HFFc6 (cell line): ENCODE results near the gene USP24. TPM values are rescaled to one million over a fixed set of nuclear protein-coding genes. Genes with fewer than 3 reads are reported as not detected.

Source experiments
- DNase-seq: peaks from one replicate; pipeline ENCODE4 v3.0.0-alpha.2; 2018
- H3K27ac Mint-ChIP-seq: 2 replicates; pipeline ENCODE4 v1.8.0; 2020; ENCODE audit warnings: mild to moderate bottlenecking, mixed read lengths
- H3K27me3 Mint-ChIP-seq: 2 replicates; pipeline ENCODE4 v1.8.0; 2021; ENCODE audit warnings: mild to moderate bottlenecking, moderate library complexity, mixed read lengths; ENCODE audit not compliant: insufficient read depth
- H3K36me3 Mint-ChIP-seq: 2 replicates; pipeline ENCODE4 v1.8.0; 2021; ENCODE audit warnings: low read depth, mixed read lengths
- H3K4me1 Mint-ChIP-seq: 2 replicates; pipeline ENCODE4 v1.8.0; 2020; ENCODE audit warnings: low read depth, mixed read lengths
- H3K4me3 Mint-ChIP-seq: 2 replicates; pipeline ENCODE4 v1.8.0; 2020; ENCODE audit warnings: mild to moderate bottlenecking, moderate library complexity, mixed read lengths
- H3K9me3 Mint-ChIP-seq: 2 replicates; pipeline ENCODE4 v1.8.0; 2020; ENCODE audit warnings: mild to moderate bottlenecking, mixed read lengths
- CTCF ChIP-seq: fragments of 200-600 bp; sonication (generic); IDR thresholded peaks from 2 replicates; pipeline ENCODE4 v1.5.0; 2021; ENCODE audit warnings: antibody characterized with exemption, mild to moderate bottlenecking
- total RNA-seq, 6 experiments: library from RNA; stranded (reverse); fragmentation: NEBNext Ultra II Directional; extraction: Animal tissue kit (Norgen Biotek cat#: 25700); gene quantifications; 2 replicates in 1 of 6; 3 replicates in 5 of 6; pipeline ENCODE4 v1.2.3, GENCODE V29; 2021

The USP24 gene
- total RNA-seq, 6 experiments from 2014 or later, result 22.5 to 27.8 (median 25.0) TPM

GRCh38 chr1:55155522-55155921 is 59.6 kb downstream of the USP24 start:
- Mint-ChIP-seq H3K27ac (peak overlapping the region; percentile 60), H3K4me3 (no peak overlapping the region), H3K27me3 (no peaks in the 10 kb centered on the region; the same call in 1 of the 2 replicates), H3K4me1 (peaks cover 23% of the 10 kb centered on the region), H3K9me3 (no peaks in the 10 kb centered on the region), H3K36me3 (peaks cover 23% of the 10 kb centered on the region)
- DNase-seq, result no peak
- TF ChIP-seq CTCF, result no peak

GRCh38 chr1:55154616-55155015 is 60.5 kb downstream of the USP24 start:
- Mint-ChIP-seq H3K9me3 (no peaks in the 10 kb centered on the region), H3K36me3 (peaks cover 23% of the 10 kb centered on the region), H3K27me3 (no peaks in the 10 kb centered on the region; the same call in 1 of the 2 replicates), H3K4me3 (no peak overlapping the region), H3K27ac (no peak overlapping the region), H3K4me1 (peaks cover 23% of the 10 kb centered on the region)
- TF ChIP-seq CTCF, result no peak
- DNase-seq, result no peak

- no peak overlapping the region for H3K27ac Mint-ChIP-seq
- peaks cover 23% of the 10 kb centered on the region for H3K36me3 Mint-ChIP-seq
- TF ChIP-seq CTCF, result no peak
- no peaks in the 10 kb centered on the region for H3K9me3 Mint-ChIP-seq
- no peaks in the 10 kb centered on the region; the same call in 1 of the 2 replicates for H3K27me3 Mint-ChIP-seq
- peaks cover 21% of the 10 kb centered on the region for H3K4me1 Mint-ChIP-seq
- no peak for DNase-seq
- H3K4me3 Mint-ChIP-seq, result no peak overlapping the region
Observed at GRCh38 chr1:55153031-55153430, 62.1 kb downstream of the USP24 start.

- no peak for TF ChIP-seq CTCF
- Mint-ChIP-seq H3K36me3 (peaks cover 19% of the 10 kb centered on the region), H3K27ac (peak overlapping the region; percentile 30; the same call in 1 of the 2 replicates), H3K4me1 (peaks cover 7% of the 10 kb centered on the region), H3K9me3 (no peaks in the 10 kb centered on the region), H3K27me3 (no peaks in the 10 kb centered on the region; the same call in 1 of the 2 replicates), H3K4me3 (no peak overlapping the region)
- DNase-seq, result no peak
Observed at GRCh38 chr1:55150880-55151588, 64.1 kb downstream of the USP24 start.

- no peak for TF ChIP-seq CTCF
- no peak overlapping the region; the same call in 1 of the 2 replicates for H3K27ac Mint-ChIP-seq
- no peaks in the 10 kb centered on the region for H3K9me3 Mint-ChIP-seq
- H3K4me1 Mint-ChIP-seq, result no peaks in the 10 kb centered on the region
- no peak overlapping the region for H3K4me3 Mint-ChIP-seq
- no peak for DNase-seq
- H3K27me3 Mint-ChIP-seq, result no peaks in the 10 kb centered on the region; the same call in 1 of the 2 replicates
- peaks cover 11% of the 10 kb centered on the region; the same call in 1 of the 2 replicates for H3K36me3 Mint-ChIP-seq
Observed at GRCh38 chr1:55148676-55149075, 66.5 kb downstream of the USP24 start.
